Measurements from ENCODE around the gene ATP6V1D. TPM values are rescaled to one million over a fixed set of nuclear protein-coding genes. Genes with fewer than 3 reads are reported as not detected.

Gene ATP6V1D
- total RNA-seq, result 29.1 and 34.3 TPM in 2 replicates

DNA sequence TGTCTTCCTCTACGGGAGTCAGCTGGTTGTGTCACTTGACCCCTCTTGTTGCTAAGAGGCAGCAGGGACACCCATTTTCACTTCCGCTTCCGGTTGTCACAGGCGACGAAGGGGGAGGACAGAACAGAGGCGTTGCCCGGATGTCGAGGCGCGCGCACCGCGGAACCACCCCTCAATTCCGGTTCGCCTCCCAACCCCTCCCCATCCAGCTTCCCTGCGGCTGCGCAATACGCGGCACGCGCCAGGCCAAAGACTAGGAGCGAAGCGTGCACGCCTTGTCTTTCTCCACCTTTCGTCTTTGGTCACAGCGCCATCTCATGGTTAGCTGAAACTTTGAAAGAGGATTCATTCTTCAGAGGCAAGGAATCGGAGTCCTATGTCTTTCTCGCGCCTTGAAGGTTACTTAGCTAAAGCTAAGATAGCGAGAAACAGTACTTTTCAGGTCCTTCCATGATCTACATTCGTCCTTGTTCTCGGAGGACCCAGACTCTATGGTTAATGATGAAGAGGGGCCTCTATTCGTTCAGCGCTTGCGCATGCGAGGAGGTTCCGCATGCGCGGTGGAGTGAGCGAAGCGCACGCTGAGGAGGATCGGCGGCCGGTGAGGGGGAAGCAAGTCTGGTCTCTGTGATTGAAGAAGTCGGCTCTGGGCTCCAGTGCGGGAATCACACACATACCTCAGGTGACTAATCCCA lies at the start of gene ATP6V1D, which contains the start of gene EIF2S1:
TSS of gene ATP6V1D (minus strand) at position 30 of the 695 bp plus-strand sequence. CDS start 106 bp downstream, outside the sequence.
TSS of gene EIF2S1 (plus strand) at position 554 of the 695 bp plus-strand sequence. CDS start 4,440 bp downstream, outside the sequence.

Other genes with a start within 250 kb of the ATP6V1D start
- not detected in 2 replicates for gene GARIN2, start 170.4 kb downstream of the ATP6V1D start, total RNA-seq
- 11.6 and 12.4 TPM in 2 replicates for gene PALS1, start 118.4 kb downstream of the ATP6V1D start, total RNA-seq
- 60.4 and 75.2 TPM in 2 replicates for gene EIF2S1, start 524 bp upstream of the ATP6V1D start, total RNA-seq
- gene PLEK2, start 52.4 kb upstream of the ATP6V1D start, total RNA-seq, result 0.94 TPM in 1 of 2 replicates, not detected in the other
- 0.69 and 1.9 TPM in 2 replicates for gene TMEM229B, start 128.9 kb upstream of the ATP6V1D start, total RNA-seq
- gene PLEKHH1, start 173.5 kb upstream of the ATP6V1D start, total RNA-seq, result 0.12 and 0.78 TPM in 2 replicates
- gene PIGH, start 240.5 kb upstream of the ATP6V1D start, total RNA-seq, result 12.1 and 20.3 TPM in 2 replicates